ENCODE results near the gene ADRA2C.

Gene ADRA2C

DNA sequence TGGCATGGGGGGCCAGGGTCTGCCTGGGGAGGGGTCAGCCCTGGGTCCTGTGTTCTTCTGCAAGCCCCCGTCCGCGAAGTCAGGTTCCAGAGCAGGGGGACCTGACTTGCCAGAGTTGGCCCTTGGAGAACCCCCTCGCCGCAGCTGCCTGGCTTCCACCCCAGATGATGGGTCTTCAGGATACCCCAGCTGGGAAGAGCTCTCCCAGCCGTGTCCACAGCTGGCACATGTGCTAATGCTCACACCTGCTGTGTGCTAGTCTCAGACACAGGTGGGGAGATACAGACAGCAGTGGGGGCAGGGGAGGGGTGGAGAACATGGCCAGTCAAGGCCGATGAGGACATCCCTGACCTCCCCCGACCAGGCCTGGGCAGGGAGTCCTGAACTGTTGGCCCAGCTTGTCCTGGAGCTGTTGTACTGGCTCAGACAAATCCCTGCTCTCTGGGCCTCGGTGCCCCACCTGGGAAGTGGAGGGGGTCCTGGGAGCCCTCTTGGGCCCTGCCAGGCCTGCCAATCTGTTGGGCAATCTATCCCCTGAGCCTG, 3.5 kb downstream of the ADRA2C start:
- H3K4me3 ChIP-seq (replicated peaks; ENCODE audit: low read depth, low read length): no peak overlapping the region
- TF ChIP-seq, protein P1, sequence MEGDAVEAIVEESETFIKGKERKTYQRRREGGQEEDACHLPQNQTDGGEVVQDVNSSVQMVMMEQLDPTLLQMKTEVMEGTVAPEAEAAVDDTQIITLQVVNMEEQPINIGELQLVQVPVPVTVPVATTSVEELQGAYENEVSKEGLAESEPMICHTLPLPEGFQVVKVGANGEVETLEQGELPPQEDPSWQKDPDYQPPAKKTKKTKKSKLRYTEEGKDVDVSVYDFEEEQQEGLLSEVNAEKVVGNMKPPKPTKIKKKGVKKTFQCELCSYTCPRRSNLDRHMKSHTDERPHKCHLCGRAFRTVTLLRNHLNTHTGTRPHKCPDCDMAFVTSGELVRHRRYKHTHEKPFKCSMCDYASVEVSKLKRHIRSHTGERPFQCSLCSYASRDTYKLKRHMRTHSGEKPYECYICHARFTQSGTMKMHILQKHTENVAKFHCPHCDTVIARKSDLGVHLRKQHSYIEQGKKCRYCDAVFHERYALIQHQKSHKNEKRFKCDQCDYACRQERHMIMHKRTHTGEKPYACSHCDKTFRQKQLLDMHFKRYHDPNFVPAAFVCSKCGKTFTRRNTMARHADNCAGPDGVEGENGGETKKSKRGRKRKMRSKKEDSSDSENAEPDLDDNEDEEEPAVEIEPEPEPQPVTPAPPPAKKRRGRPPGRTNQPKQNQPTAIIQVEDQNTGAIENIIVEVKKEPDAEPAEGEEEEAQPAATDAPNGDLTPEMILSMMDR (IDR thresholded peaks at IDR 0.05; ENCODE audit: low read depth, low read length, missing control alignments): no peak
- DNase-seq (ENCODE audit: extremely low read depth, low read depth): no peak

DNA sequence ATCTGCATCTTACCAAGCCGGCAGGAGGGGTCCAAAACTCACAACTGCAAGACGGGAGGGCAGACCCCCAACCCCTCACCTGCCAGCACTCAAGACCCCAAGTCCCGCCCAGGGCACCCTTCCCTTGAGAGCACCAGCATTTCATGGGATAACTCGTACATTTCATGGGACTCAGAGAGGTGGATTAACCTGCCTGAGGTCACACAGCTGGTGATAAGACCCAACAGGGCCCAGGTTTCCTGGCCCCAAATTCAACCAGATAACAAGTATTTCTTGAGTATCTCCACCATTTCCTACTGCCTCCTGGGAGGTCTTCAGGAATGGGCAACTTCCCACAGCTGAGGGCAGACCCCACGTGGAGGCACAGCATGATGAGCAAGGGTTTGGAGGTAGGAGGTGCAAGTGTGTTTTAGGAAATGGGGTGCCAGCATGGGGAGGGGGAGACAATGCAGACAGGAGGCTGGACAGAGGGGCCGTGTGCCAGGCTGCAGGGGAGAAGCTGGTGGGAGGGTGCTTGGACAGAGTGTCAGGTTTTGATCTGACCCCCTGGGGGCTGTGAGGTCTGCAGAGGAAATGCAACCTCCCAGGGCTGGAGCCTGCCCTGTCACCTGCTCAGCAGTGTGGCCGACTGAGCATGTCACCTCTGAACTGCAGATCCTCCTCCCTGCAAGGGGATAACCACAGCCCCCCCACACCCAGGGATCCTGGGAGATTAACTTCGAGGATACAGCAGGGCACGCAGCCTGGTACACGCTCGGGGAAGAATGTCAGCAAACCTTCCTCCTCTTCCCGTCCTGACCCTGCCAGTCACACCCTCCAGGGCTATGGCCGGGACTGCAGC, 4.4 kb downstream of the ADRA2C start:
- TF ChIP-seq, protein P1 (IDR thresholded peaks at IDR 0.05; ENCODE audit: low read depth, low read length, missing control alignments): no peak
- no peak overlapping the region for H3K4me3 ChIP-seq (replicated peaks; ENCODE audit: low read depth, low read length)
- no peak for DNase-seq (ENCODE audit: extremely low read depth, low read depth)

DNA sequence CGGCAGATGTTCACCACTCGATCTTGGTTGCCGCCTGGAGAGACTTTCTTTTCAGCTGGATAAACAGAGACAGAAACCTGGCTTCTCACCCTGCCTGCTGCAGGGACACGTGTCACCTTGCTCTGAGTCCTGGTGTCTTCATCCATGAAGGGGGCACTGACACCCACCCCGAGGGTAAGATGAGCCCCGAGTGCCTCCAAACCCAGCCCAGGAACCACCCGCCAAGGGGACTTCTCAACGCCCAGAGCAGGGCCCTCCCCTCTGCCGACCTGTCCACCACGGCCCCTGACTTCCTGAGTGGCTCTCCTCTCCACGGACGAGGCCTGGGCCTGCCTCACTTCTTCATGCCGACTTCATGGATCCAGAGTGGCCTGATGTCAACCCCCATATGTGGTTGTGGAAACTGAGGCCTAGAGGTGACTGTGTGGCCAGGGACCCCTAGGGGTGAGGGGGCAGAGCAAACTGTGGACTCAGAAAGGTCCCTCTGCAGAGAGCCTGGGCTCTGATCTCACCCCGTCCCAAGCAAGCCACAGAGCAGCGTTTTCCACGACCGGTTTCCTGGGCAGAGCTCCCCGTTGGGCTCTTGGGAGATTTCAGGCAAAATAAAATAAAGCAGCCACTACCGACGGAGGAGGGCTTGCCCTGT, 5.1 kb downstream of the ADRA2C start:
- no peak for DNase-seq (ENCODE audit: extremely low read depth, low read depth)
- no peak overlapping the region for H3K4me3 ChIP-seq (replicated peaks; ENCODE audit: low read depth, low read length)
- TF ChIP-seq, protein P1 (IDR thresholded peaks at IDR 0.05; ENCODE audit: low read depth, low read length, missing control alignments): no peak

DNA sequence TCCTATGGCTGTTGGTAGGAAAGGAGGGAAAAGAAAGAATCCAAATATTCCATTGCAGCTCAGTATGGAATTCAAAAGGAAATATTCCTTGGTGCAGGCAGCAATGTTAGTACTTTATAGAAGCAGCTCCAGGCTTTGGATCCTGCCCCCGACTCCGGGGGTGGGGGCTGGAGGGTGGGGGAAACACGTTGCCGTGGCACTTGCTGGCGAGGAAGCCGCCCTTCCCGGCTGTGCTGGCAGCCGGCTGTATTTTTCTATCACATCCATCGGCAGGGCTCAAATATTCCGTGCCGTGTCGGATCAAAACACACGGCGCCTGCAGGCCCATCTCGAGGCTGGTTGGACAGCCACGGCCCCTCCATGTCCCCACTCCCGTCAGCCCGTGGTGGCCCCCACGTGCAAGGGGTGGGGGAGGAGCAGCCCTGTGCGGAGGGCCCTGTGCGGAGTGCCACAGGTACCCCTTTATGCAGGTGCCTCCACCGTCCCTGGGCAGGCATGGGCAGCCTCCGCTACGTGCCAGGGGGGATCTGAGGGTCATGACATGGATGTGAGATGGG, 5.8 kb downstream of the ADRA2C start:
- DNase-seq (ENCODE audit: extremely low read depth, low read depth): no peak
- TF ChIP-seq, protein P1 (IDR thresholded peaks at IDR 0.05; ENCODE audit: low read depth, low read length, missing control alignments): no peak
- H3K4me3 ChIP-seq (replicated peaks; ENCODE audit: low read depth, low read length): no peak overlapping the region

DNA sequence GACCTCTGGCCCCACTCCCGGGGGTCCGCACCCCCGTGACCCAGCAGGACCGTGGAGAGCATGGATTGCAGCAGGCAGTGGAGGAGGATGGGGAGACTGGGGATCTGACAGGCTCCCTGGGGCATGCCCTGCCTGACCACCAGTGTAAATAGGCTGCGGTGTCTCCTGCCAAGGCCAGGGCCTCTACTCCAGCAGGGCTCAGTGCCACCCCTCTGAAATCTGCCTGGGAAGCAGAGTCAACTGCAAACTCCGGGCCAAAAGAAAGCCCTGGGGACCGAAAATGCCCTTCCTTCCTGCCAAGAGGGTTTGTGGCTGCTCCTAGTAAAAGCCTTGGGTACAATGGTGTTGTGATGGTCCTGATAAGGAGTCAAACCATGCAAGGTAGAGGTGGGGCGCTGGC, 6.4 kb downstream of the ADRA2C start:
- no peak for DNase-seq (ENCODE audit: extremely low read depth, low read depth)
- no peak overlapping the region for H3K4me3 ChIP-seq (replicated peaks; ENCODE audit: low read depth, low read length)
- TF ChIP-seq, protein P1 (IDR thresholded peaks at IDR 0.05; ENCODE audit: low read depth, low read length, missing control alignments): no peak

DNA sequence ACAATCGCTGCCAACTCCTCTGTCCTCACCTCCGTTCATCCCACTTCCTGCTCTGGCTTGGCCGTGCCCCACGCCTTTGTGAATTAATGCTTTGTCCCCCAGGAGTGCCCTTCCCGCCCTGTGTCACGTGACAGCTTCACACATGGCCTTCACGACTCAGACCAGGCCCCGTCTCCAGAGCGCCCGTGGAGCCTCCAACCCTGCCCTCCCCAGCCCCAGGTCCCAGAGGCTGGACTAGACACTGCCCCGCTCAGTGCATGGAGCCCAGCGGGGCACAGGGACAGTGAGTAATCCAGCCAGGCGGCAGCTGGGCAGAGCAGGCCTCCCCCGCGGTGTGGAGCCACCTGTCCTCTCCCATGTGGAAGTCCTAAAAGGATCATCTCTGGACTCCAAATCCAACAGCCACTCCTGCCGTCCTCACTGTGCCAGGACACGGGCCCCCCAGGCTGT, 7.4 kb downstream of the ADRA2C start:
- TF ChIP-seq, protein P1 (IDR thresholded peaks at IDR 0.05; ENCODE audit: low read depth, low read length, missing control alignments): no peak
- DNase-seq (ENCODE audit: extremely low read depth, low read depth): no peak
- no peak overlapping the region for H3K4me3 ChIP-seq (replicated peaks; ENCODE audit: low read depth, low read length)
